SKM-1 (cell line): Measurements from ENCODE around the gene PDE2A.

ENCODE experiments used
- DNase-seq: peaks from one replicate; lab custom pipeline; 2025; ENCODE audit not compliant: unreplicated experiment; lab: John Stamatoyannopoulos, UW

The PDE2A gene

DNA sequence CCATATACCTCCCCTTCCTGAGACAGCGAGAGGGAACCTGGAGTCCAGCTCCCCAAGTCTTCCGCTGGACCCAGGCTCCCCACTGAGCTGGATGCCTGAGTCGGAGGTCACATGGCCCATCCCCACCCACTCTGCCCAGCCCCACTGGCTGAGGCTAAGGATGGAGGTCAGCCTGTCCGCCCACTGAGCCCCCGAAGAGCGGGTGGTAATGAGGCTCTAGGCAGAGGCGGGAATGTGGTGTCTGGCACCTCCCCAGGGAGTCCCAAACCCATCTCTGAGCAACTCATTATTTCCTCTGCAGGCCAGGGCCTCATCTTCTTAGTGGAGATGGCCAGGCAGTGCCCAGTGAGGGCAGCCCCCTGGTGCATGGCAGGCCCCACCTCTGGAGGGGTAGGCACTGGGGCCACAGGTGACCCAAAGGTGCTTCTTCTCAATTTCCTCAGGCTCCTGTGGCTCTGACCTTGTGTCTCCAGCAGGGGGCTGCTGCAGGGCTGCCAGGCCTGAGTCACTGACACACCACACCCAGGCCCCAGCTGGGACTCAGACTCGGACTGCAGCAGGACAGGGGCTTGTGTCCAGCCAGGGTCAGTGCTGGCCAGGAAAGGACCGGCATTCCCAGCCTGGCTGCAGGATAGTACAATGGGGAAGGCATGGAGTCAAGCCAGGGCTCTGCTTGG lies 10.2 kb upstream of the PDE2A start:
- peak; percentile 39 for DNase-seq

DNA sequence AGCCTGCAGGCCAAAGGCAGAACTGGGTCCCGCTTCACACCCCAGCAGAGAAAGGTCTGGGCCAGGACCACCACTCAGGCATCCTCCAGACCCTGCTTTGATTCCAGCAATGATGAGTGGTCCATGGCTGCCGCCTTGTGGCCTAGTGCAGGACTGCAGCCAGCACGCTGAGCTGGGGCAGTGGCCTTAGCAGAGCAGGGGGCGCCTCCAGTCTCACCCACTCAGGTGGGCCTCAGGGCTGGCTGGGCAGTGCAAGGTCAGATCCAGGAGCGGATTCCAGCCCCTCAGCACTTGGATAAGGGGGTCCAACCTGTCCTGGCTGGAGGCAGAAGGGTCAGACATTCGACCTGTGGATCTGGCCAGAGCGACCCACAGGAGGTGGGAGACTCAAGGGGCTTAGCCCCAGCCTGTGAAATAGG lies 9.6 kb upstream of the PDE2A start:
- DNase-seq, result no peak

DNA sequence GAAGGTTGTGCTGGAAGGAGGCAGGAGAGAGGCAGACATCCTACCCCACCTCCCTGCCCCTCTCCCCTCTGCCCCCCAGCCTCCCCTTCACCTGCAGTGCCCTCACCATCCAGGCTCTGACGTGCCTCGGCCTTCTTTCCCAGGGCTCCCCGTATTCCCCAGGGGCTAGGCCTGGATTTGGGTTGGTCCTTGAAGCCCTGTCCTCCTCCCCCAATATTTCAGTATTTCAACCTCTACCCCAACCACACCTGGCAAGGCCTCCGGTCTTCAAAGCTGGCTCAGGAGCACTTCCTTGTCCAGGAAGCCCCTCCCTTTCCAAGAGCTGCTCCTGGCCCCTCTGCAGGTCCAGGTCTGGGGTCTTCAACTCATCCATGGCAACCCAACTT lies 8.6 kb upstream of the PDE2A start:
- no peak for DNase-seq

DNA sequence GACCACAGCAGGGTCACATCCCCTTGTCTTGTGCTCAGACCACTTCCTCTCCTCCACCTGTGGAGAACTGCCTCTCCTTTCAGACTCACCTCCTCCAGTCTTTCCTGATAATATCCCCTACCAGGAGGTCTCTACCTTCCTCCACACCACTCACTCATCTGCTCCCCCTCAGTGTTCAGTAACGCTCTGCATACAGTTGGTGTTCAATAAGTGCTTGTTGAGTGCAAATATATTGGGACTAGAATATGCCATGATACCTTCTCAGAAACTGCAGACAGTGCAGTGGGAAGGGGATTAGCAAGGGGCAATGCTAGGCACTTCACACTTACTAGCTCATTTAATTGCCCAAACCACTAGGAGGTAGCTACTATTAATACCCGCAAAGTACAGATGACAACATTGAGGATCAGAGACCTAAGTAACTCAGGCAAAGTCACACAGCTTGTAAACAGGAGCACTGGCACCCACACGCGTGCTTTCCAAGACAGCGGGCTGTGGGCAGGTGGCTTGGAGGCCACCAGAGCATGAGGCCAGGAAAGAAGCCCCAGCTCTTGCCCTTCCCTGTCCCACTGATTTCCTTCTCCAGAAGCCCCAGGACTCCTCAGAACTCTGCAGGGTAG lies 8.1 kb upstream of the PDE2A start:
- no peak for DNase-seq

DNA sequence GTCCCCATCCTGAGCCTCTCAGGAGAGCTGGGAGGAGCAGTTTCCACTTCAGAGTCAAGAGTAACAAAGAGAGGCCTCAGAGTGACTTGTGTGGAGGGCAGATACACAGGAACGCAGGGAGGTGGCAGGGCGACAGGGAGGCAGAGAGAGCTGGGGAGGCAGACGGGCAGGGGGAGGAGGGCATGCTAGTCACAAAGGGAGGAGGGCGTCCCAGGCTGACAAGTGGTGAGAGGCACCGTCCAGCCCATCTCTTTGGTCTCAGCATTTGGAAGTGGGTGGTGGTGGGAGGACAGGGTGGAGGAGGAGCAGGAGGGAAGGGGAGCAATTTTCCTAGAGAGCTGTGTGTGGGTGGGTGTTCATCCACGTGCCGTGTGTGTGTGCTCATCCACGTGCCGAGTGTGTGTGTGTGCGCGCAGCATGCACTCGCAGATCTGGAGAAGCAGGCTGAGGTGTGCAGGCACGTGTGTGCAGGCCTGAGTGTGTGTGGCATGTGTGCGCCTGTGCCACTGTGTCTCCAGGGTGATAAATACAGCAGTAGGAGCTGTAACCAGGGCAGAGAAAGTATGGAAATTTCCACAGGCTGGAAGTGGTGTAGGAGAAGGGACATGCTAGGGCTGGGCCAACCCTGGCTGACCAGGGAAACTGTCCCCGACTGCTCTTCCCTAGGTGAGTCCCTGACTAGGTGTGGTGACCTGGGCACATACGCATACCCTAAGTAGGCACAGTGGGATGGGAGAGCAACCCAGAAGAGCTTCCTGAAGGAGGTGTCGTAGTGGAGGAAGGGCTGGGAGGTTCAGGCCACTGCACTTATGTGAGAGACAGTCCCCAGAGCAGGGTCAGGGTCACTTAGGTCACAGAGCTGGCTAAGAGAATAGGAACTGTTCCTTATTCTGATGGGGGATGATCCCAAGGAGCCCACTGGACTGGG lies 7.3 kb upstream of the PDE2A start:
- DNase-seq, result no peak

DNA sequence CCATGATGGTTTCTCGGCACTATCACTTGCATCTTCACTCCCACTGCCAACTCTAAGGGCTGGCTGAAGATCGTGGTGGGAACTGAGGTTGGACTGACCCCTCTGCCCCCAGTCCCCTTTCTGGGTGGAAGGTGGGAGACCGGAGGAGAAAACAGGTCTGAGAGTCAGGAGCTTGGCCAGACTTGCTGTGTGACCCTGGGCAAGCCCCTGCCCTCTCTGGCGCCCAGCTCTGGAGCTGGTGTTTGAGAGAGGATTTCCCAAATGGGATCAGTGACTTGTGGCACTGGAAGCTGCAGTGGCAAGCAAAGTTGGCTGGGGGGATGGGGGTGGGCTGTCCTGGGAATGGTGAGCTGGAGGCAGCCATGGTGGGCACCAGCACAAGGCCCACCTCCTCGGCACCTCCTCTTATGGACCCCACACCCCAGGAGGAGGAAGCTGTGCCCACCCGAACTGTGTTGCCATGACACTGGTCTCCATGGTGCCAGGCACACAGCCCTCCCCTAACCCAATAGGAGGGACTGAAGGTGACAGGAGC lies 6.5 kb upstream of the PDE2A start:
- DNase-seq, result no peak

DNA sequence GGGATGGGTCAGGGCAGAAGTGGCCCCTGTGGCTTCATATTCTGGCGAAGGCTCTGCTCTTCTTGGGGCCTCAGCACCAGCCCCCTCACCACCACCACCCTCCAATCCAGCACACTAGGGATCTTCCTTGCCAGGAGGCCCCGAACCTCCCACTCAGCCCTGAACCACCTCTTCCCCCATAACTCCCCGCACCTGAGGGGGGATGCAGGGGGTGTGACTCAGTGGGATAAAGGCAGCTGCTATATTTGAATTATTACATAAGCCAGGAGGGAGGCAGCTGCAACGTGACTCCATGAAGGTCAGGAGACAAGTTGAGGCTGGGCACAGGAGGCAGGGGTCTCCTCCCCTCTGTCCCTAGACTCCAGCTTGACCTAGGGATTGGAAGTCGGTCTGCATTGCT lies 5.6 kb upstream of the PDE2A start:
- no peak for DNase-seq

DNA sequence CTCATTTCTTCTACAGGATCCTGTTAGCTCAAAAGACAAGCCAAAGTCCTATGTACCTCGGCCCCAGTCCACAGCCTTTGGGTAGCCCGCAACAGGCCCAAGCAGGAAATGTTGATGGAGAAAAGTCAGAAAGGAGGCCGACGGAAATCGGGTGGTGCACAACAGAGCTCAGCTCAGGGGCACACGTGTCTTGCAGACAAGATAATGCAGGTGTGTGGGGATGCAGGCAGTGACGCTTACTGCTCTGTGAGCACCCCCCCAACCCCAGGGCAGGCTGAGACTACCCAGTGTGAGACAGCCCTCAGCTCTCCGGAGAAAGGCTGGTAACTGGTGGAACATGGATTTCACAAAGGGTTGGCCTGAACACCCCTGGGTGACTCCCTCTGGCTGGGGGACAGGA lies 4.3 kb upstream of the PDE2A start:
- DNase-seq, result no peak

DNA sequence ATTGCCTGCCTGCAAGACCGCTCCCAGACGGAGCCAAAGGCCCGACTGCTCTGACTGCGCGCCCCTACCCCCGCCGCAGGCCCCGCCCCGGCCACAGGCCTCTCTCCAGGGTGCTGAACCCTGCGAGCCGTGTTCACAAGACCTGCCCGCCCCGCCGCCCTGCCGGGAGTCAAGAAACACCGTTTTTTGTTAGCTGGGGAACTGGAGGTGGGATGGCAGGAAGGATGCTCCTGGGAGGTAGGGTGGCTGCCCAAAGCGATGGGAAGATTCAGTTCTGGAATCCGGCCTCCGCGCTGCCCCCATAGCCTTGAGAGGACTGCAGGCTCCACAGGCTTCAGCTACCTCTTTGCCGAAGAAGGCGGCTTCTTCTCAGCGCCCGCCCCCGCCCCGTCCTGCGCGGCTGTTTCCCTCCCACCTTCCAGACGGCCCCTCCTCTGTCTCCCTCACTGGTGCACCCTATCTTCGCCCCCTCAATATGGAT lies 2.7 kb upstream of the PDE2A start:
- no peak for DNase-seq

DNA sequence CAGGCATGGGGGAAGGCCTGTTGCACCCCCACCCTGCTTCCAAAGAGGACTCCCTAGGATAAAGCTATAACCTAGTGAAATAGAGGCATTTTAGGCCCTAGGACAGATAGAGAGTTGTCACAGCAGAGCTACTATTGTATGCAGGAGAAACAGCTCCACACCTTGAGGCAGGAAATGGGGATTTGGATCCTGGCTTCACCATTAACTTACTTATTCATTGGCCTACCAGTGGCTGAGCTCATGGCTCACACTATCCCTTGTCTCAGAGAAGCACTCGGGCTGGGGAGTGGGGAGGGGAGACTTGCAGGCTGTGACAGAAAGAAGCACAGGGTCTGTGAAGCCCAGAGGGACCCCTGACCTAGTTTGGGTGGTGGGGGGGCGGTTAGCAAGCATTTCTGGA lies 999 bp upstream of the PDE2A start:
- no peak for DNase-seq

DNA sequence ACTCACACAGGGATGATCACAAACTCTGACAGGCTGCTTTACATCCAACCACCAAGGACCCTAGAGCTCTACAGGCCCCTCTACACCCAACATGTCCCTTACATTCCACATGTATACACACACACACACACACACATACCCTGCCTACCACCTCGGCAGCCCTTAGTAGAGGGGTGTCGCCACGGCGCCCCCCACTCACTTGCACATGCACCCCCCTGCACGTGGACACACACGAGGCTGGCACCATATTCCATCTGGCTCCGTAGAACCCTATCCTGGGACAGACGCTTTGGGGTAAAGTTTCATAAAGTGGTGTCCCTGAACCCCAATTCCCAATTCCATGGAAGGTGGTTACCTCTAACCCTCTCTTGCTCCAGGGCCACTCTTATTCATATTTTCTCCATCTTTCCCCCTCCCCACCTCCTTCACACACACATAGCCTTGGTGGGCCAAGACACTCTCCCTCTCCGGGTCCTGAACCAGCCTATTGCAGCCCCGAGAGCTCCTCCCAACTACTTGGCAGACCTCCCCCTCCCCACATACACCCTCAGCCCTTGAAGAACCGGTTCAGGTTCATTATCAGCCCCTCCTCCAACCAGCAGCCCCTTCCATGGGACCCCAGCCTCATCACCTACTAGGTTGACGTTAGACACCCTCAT lies 809 bp downstream of the PDE2A start:
- no peak for DNase-seq

DNA sequence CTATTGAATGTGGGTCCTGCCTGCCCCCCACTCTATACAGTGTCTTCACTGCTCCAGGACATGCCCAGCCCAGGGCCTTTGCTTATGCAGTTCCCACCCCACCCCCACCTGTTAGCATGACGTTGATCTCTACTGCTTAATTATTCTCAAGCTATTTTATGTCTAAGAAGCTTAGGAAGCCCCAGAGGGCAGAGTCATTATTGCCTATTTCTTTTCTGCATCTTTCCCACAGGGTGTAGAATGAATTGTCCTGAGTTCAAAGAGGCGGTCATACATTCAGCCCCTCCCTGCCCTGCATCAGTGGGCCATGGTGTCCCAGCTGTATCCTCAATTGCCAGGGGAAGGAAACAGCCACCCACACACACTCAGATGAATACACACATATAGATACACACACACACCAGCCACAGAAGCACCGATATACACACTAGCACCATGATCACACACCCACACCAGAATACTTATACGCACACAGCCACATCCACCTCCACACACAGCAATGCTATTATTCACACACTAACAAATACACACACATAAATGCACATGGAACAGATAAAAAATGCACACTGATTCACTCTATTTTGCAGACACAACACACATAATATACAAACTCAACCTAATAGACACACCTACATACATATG lies 1.5 kb downstream of the PDE2A start:
- no peak for DNase-seq

DNA sequence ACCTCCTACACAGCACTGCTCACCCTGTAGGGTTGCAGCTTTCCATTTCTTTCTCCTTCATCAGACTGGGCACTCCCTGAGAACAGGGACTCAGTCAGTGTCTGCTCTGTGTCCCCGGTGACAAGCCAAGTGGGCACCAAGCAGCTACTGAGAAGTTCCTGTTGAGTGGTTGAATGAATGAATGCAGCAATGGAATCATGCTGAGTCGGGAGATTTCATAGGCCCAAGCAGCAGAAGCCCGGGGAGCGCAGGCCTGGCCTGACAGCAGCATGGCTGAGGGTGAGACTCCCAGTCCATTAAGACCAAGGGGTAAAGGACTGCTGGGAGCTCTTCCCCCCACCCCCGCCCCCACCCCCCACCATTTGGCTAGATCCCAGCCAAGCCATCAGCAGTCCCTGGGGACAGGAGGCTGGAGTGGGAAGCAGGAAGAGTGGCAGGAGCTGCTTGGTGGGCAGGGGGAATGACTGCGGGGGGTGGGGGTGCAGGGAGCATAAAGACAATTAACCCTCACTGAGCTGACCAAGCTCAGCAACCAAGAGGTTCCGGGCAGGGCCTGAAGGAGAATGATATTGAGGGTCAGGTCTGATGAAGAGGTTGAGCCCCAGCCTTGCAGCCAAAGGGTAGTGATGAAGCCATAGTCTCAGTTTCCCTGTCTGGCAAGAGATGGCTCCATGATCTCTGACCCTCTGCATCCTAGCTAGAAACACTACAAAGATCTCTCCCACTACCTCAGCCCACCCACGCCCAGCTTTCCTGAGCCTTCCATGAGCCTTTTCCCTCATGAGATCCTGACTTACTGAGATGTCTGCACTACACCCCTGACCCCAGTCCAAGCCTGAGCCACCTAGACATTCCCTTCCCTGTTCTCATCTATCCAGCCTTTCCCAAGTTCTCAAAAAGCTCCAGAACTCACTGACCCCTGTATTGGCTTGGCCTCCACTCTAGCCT lies 2.8 kb downstream of the PDE2A start:
- DNase-seq, result no peak

DNA sequence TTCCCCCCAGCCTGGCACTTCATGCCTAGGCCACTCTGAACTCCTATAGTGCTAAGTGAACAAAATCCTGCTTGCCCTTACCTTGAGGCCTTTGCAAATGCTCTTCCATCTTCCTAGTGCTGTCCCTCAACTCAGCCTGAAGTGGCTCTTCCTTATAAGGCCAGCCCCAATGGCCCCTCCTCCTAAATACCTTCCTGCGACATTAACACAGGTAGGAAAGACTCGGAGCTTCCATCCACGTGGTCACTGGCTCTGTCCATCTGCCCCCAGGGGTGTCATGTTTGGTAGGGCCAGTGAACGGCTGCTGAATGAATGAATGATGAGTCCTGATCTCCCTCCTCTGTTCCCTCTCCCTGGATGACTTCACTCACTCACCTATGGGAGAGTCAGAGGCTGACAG lies 4.2 kb downstream of the PDE2A start:
- DNase-seq, result no peak

DNA sequence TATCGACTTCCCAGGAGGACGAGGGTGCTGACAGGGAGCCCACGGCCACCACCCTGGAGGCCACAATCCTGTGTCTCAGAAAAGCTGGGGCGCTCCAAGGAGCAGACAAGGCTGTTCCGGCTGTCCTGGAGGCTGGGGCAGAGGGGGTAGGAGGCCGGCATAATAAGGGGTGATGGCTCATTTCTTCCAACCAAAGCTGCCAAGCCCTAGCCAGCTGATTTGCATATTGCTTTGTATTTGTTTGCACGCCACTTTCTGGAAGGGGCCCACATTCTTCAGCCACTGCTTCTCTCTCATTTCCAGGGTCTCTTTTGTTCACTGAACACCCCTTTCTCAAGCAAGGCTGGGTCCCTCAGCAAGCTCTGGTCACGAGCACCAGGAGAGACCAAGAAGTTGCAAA lies 4.7 kb downstream of the PDE2A start:
- no peak for DNase-seq

DNA sequence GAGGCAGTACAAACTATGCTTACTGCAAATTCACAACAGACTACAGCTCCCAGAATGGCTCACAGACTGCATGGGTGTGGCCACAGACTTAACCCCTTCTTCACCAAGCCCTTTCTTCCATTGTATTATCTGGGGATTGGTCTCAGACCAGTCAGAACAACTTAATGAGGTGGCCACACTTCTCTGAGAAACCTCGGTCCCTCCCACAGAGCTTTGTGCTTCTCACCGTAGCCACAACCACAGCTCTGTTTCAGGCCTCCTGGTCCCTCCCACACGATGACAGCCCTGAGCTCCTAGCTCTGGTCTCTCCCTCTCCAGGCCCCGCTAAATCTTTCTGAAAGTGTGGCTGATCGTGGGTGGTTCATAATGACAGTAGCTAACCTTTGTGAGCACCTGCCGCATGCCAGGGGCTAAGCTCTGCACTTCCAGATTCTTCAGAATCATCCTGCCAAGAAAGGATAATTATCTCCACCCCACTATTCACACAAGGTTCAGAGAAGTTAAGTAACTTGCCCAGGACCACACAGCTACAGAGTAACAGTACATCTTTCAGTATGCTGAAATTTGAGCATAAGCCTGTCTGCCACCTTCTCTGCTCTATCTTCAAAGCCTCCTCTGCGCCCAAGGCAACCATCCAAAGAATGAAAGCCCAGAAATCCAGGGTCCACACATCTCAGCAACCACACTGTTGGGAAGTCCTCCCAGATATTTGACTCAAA lies 5.4 kb downstream of the PDE2A start:
- DNase-seq, result no peak

DNA sequence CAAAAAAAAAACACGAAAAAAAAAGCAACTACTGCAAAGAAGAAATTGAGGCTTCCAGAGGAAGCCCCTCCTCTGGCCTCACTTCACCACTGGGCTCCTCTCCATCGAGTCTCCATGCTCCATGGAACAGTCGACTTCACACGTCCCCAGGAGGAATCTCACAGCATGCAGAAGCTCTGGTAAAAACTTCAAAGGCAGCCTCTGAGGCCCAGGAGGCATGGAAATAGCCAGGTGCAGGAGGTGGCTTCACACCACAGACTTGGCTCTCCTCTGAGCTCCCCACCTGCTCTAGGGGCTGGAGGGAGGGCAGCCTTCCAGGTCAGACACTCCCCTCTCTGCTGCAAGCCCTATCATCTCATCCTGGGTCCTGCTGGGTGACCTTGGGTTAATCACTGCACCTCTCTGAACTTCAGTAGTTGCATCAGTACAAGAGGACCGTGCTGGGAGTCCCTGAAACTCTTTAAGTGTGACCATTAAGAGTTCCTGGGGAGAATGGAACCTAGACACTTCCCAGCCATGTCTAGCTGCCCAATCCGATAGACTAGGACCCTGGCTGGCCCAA lies 8.2 kb downstream of the PDE2A start:
- no peak for DNase-seq

DNA sequence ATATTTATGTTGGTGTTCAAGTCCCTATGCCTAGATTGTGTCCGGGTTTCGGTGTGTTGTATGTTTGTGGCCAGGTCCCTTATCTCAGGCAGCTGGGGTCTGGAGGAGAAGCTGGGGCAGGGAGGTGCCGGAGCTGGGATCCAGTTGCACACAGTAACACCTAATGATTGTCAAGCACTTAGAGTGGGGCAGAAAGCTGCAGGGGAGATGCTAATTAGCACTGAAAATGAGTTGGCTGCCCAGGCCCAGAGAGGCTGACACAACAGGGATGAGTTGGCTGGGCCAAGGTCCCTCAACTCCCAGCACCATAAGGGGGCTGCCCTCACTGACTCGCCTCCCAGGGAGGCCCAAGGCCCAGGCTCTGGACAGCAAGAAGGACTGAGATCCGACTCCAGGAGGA lies 12.2 kb downstream of the PDE2A start:
- no peak for DNase-seq

DNA sequence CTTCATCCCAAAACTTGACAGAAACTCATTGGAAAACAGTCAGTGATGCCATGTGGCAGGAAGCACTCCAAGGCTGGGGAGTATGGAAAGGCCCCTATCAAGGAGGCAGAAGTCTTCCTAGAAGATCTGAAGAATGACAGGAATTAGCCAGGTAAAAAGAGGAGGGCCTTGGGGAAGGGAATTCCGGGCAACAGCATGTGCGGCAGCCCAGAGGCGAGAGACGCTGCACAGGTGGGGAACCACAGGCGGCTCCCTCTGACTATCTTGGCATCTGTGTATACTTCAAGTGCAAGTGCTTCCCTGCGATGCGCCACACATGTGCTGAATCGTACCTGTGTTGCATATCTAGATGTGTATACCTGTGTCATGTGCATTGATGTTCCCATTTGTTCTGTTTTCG lies 12.7 kb downstream of the PDE2A start:
- DNase-seq, result no peak
